Posterior vena cava (tissue), 2 donors: ENCODE measurements around the gene ACTMAP. TPM values are rescaled to one million over a fixed set of nuclear protein-coding genes. Genes with fewer than 3 reads are reported as not detected.

Source experiments
- DNase-seq: peaks from one replicate; pipeline ENCODE4 v3.0.0-alpha.2; 2020; ENCODE audit warnings: low spot score
- intact Hi-C, 2 donors: fragments of 100-400 bp; cut with DNase I; formaldehyde crosslinking; loops; one replicate each; pipeline versions ENCODE4 v1.14.1 to v1.14.2; 2022 to 2023
- total RNA-seq, 2 donors: library from RNA; stranded (reverse); fragmentation: NEBNext Ultra II Directional; extraction: Animal tissue kit (Norgen Biotek cat#: 25700); gene quantifications; one replicate each; pipeline ENCODE4 v1.2.1, GENCODE V29; 2021
- donor health status: DM: yes; HTN: yes; CAD: no.
- donor health status: DM: yes; HTN: yes; CAD: no.

Gene ACTMAP
- total RNA-seq, 2 donors from 2014 or later = 3.0 to 5.5 TPM

GRCh38 chr19:40726279-40726678 lies 24.0 kb downstream of the ACTMAP start:
- DNase-seq = no peak
- intact Hi-C loops = no loop called here

- intact Hi-C loops = no loop called here
- no peak for DNase-seq
These were observed 25.4 kb downstream of the ACTMAP start for GRCh38 chr19:40724855-40725254.

GRCh38 chr19:40724315-40724714 lies 26.0 kb downstream of the ACTMAP start:
- intact Hi-C loops = no loop called here
- DNase-seq = no peak

- intact Hi-C loops = no loop called here
These were observed 26.5 kb downstream of the ACTMAP start for GRCh38 chr19:40723661-40724254.

GRCh38 chr19:40721936-40722661 lies 28.2 kb downstream of the ACTMAP start:
- intact Hi-C loops = no loop called here

More at GRCh38 chr19:40723661-40724254, 26.5 kb downstream of the ACTMAP start:
- DNase-seq = no peak

GRCh38 chr19:40721140-40721486 lies 29.2 kb downstream of the ACTMAP start:
- intact Hi-C loops = no loop called here
- no peak for DNase-seq

More at GRCh38 chr19:40721936-40722661, 28.2 kb downstream of the ACTMAP start:
- DNase-seq = no peak

GRCh38 chr19:40719414-40719894 lies 30.8 kb downstream of the ACTMAP start:
- intact Hi-C loops = loop anchor here in 1 of 2 donors (5.0 kb wide), 1 partner anchor 33 kb away; the partner anchor contains the start of genes ACTMAP and SNRPA
- no peak for DNase-seq

- DNase-seq = peak; percentile 88
- intact Hi-C loops = loop anchor here in 1 of 2 donors (5.0 kb wide), 1 partner anchor 33 kb away; the partner anchor contains the start of genes ACTMAP and SNRPA
These were observed 31.4 kb downstream of the ACTMAP start for GRCh38 chr19:40718774-40719391.

GRCh38 chr19:40717880-40718773 lies 32.1 kb downstream of the ACTMAP start:
- no peak for DNase-seq
- intact Hi-C loops = loop anchor here in 1 of 2 donors (2.0 to 5.0 kb wide), 2 partner anchors 27 to 34 kb away; partner anchors contain the start of genes ACTMAP, NUMBL and SNRPA

GRCh38 chr19:40717325-40717879 lies 32.9 kb downstream of the ACTMAP start:
- intact Hi-C loops = loop anchor here in 1 of 2 donors (2.0 to 5.0 kb wide), 2 partner anchors 27 to 35 kb away; partner anchors contain the start of genes ACTMAP, NUMBL and SNRPA
- DNase-seq = peak; percentile 89

GRCh38 chr19:40716482-40717324 lies 33.6 kb downstream of the ACTMAP start, which contains the start of the genes COQ8B and ITPKC:
Gene COQ8B (minus strand): TSS chr19:40716886. CDS start chr19:40714632, 2,254 bp downstream.
Gene ITPKC (plus strand): TSS chr19:40717112. CDS start chr19:40717136, 24 bp downstream.
- DNase-seq = peak; percentile 100
- intact Hi-C loops = loop anchor here in 1 of 2 donors (2.0 to 5.0 kb wide), 2 partner anchors 26 to 36 kb away; partner anchors contain the start of genes ACTMAP, NUMBL and SNRPA

GRCh38 chr19:40716031-40716481 lies 34.2 kb downstream of the ACTMAP start:
- no peak for DNase-seq
- intact Hi-C loops = loop anchor here in 1 of 2 donors (2.0 to 5.0 kb wide), 2 partner anchors 25 to 36 kb away; partner anchors contain the start of genes ACTMAP, NUMBL and SNRPA

- intact Hi-C loops = loop anchor here in 1 of 2 donors (5.0 kb wide), 1 partner anchor 38 kb away; the partner anchor contains the start of genes ACTMAP and SNRPA
- peak; percentile 98 for DNase-seq
These were observed 35.6 kb downstream of the ACTMAP start for GRCh38 chr19:40714441-40715299.

GRCh38 chr19:40713939-40714338 lies 36.3 kb downstream of the ACTMAP start:
- no peak for DNase-seq
- intact Hi-C loops = no loop called here

- no peak for DNase-seq
- intact Hi-C loops = no loop called here
These were observed 40.5 kb downstream of the ACTMAP start for GRCh38 chr19:40709817-40710216.

GRCh38 chr19:40707615-40708014 lies 42.7 kb downstream of the ACTMAP start:
- no peak for DNase-seq
- intact Hi-C loops = no loop called here
